Left lung (tissue), 10 donors: ENCODE results near the gene HEBP2. TPM values are rescaled to one million over a fixed set of nuclear protein-coding genes. Genes with fewer than 3 reads are reported as not detected.
"Not testable (repeated sequence)": the region's sequence is repeated elsewhere in the genome, so short reads cannot be mapped to it uniquely, and the experiment has no call there.

ENCODE experiments used
- ATAC-seq: fragments of 200-7000 bp; cut with Tn5 transposase; one replicate; pipeline ENCODE4 v1.9.1; 2020; ENCODE audit warnings: moderate library complexity
- DNase-seq, 4 donors: peaks; one replicate each; pipeline ENCODE4 v3.0.0-alpha.2; 2013 to 2020
- H3K27ac ChIP-seq, 2 donors: fragments of 200-600 bp; sonication (generic) in 1 of 2; one replicate each; pipeline versions ENCODE4 v1.5.0 to v1.8.0; 2020 to 2021
- H3K27me3 ChIP-seq, 2 donors: fragments of 200-600 bp; sonication (generic) in 1 of 2; one replicate each; pipeline versions ENCODE4 v1.5.0 to v1.8.0; 2020 to 2021
- H3K36me3 ChIP-seq, 2 donors: fragments of 200-600 bp; sonication (generic) in 1 of 2; one replicate each; pipeline versions ENCODE4 v1.5.0 to v1.8.0; 2020 to 2021
- H3K4me1 ChIP-seq, 2 donors: fragments of 200-600 bp; one replicate each; pipeline ENCODE4 v1.8.0; 2021
- H3K4me3 ChIP-seq, 2 donors: fragments of 200-600 bp; sonication (generic) in 1 of 2; one replicate each; pipeline versions ENCODE4 v1.5.0 to v1.8.0; 2020 to 2021; ENCODE audit warnings: mild to moderate bottlenecking in 1 of 2
- H3K9me3 ChIP-seq, 2 donors: fragments of 200-600 bp; sonication (generic) in 1 of 2; one replicate each; pipeline versions ENCODE4 v1.5.0 to v1.8.0; 2020 to 2021
- CTCF ChIP-seq, 2 donors: fragments of 200-600 bp; sonication (generic) in 1 of 2; IDR thresholded peaks; one replicate each; pipeline versions ENCODE4 v1.5.0 to v1.8.0; 2021; ENCODE audit warnings: antibody characterized with exemption in 2 of 2
- intact Hi-C, 2 donors: fragments of 100-400 bp; cut with DNase I; formaldehyde crosslinking; loops; one replicate each; pipeline versions ENCODE4 v1.11.2 to v1.14.2; 2022
- polyA plus RNA-seq, 6 donors: library from polyadenylated mRNA; unstranded; fragments of 120-200 nt; gene quantifications; one replicate each; pipeline ENCODE4 v1.2.1, GENCODE V29; 2013; ENCODE audit not compliant: insufficient read length in 6 of 6
- total RNA-seq, 2 donors: library from RNA; stranded (reverse); fragmentation: NEBNext Ultra II Directional; extraction: Animal tissue kit (Norgen Biotek cat#: 25700); gene quantifications; one replicate each; pipeline ENCODE4 v1.2.1, GENCODE V29; 2021
- donor health status: DM: no; HTN: yes; CAD: no.
- donor health status: DM: no; HTN: no; CAD: no.

Gene HEBP2
- total and polyA plus RNA-seq, 8 donors = 44.2 to 54.5 (median 49.4) TPM

- Histone ChIP-seq H3K4me1 (peaks cover 0 to 20% of the 10 kb centered on the region in 2 donors), H3K4me3 (no peak overlapping the region), H3K36me3 (peaks cover 0 to 15% of the 10 kb centered on the region in 2 donors), H3K9me3 (no peaks in the 10 kb centered on the region), H3K27me3 (no peaks in the 10 kb centered on the region), H3K27ac (no peak overlapping the region)
- DNase-seq (peak in 1 of 4 donors; percentile 72), ATAC-seq (peak; percentile 16)
- intact Hi-C loops = loop anchor here in 1 of 2 donors (10.0 kb wide), 1 partner anchor 341 kb away; no protein-coding TSS in a partner anchor
- TF ChIP-seq CTCF (IDR thresholded peaks at IDR 0.05) = no peak
Observed at GRCh38 chr6:138424004-138424904, 20.2 kb downstream of the HEBP2 start.

- H3K4me1 ChIP-seq = peaks cover 0 to 22% of the 10 kb centered on the region in 2 donors
- not testable (repeated sequence) for H3K9me3 ChIP-seq, H3K27ac ChIP-seq, H3K27me3 ChIP-seq, H3K4me3 ChIP-seq, ATAC-seq, DNase-seq
- intact Hi-C loops = loop anchor here in 1 of 2 donors (10.0 kb wide), 1 partner anchor 340 kb away; no protein-coding TSS in a partner anchor
- peaks cover 0 to 13% of the 10 kb centered on the region in 2 donors for H3K36me3 ChIP-seq
Observed at GRCh38 chr6:138425256-138425655, 21.2 kb downstream of the HEBP2 start.

- intact Hi-C loops = loop anchor here in 1 of 2 donors (10.0 kb wide), 1 partner anchor 338 kb away; no protein-coding TSS in a partner anchor
- no peak for TF ChIP-seq CTCF (IDR thresholded peaks at IDR 0.05)
- DNase-seq (no peak), ATAC-seq (no peak)
- Histone ChIP-seq H3K4me3 (no peak overlapping the region), H3K4me1 (peaks cover 0 to 31% of the 10 kb centered on the region in 2 donors), H3K9me3 (no peaks in the 10 kb centered on the region), H3K36me3 (peaks cover 0 to 23% of the 10 kb centered on the region in 2 donors), H3K27ac (no peak overlapping the region), H3K27me3 (no peaks in the 10 kb centered on the region)
Observed at GRCh38 chr6:138426500-138427123, 22.6 kb downstream of the HEBP2 start.

- Histone ChIP-seq H3K4me1 (peaks cover 0 to 31% of the 10 kb centered on the region in 2 donors), H3K27ac (no peak overlapping the region), H3K9me3 (no peaks in the 10 kb centered on the region), H3K27me3 (no peaks in the 10 kb centered on the region), H3K36me3 (peaks cover 0 to 28% of the 10 kb centered on the region in 2 donors), H3K4me3 (no peak overlapping the region)
- intact Hi-C loops = loop anchor here in 1 of 2 donors (10.0 kb wide), 1 partner anchor 337 kb away; no protein-coding TSS in a partner anchor
- DNase-seq = no peak
- no peak for TF ChIP-seq CTCF (IDR thresholded peaks at IDR 0.05)
- no peak for ATAC-seq
Observed at GRCh38 chr6:138427701-138428100, 23.7 kb downstream of the HEBP2 start.

- Histone ChIP-seq H3K27me3 (no peaks in the 10 kb centered on the region), H3K4me3 (no peak overlapping the region), H3K27ac (no peak overlapping the region), H3K36me3 (peaks cover 0 to 23% of the 10 kb centered on the region in 2 donors), H3K9me3 (no peaks in the 10 kb centered on the region), H3K4me1 (peaks cover 0 to 19% of the 10 kb centered on the region in 2 donors)
- intact Hi-C loops = loop anchor here in 1 of 2 donors (10.0 kb wide), 1 partner anchor 336 kb away; no protein-coding TSS in a partner anchor
- peak; percentile 53 for ATAC-seq
- peak; percentile 34 to 42 for TF ChIP-seq CTCF (IDR thresholded peaks at IDR 0.05)
- peak in 2 of 4 donors; percentile 48 to 65 for DNase-seq
Observed at GRCh38 chr6:138428944-138429598, 25.0 kb downstream of the HEBP2 start.
